Osteoblast (primary cell): ENCODE data around the gene ZBTB7C. TPM values are rescaled to one million over a fixed set of nuclear protein-coding genes. Genes with fewer than 3 reads are reported as not detected.

Experiments used
- DNase-seq: peaks from one replicate; pipeline ENCODE4 v3.0.0; 2011; ENCODE audit warnings: low spot score, mixed read lengths; ENCODE audit not compliant: insufficient read length; ENCODE audit errors: missing footprints
- H2AFZ ChIP-seq: 2 replicates; pipeline ENCODE4 v1.6.0; 2011; ENCODE audit warnings: mild to moderate bottlenecking, low read length
- H3K27ac ChIP-seq: 2 replicates; pipeline ENCODE4 v1.5.1; 2011; ENCODE audit warnings: mild to moderate bottlenecking, low read depth, low read length, moderate library complexity
- H3K27me3 ChIP-seq: 2 replicates; pipeline ENCODE4 v1.6.0; 2012; ENCODE audit warnings: mild to moderate bottlenecking, control low read depth, inconsistent platforms, low read length, moderate library complexity; ENCODE audit not compliant: insufficient read depth
- H3K36me3 ChIP-seq: 2 replicates; pipeline ENCODE4 v1.5.1; 2011; ENCODE audit warnings: mild to moderate bottlenecking, low read length, control low read depth, moderate library complexity; ENCODE audit not compliant: insufficient read depth
- H3K4me1 ChIP-seq: 2 replicates; pipeline ENCODE4 v1.5.1; 2011; ENCODE audit warnings: mild to moderate bottlenecking, low read length, control low read depth, moderate library complexity; ENCODE audit not compliant: insufficient read depth
- H3K4me2 ChIP-seq: 2 replicates; pipeline ENCODE4 v1.6.0; 2011; ENCODE audit warnings: mild to moderate bottlenecking, low read length; ENCODE audit not compliant: insufficient read depth
- H3K4me3 ChIP-seq: fragments of 200-600 bp; sonication (generic); 3 replicates; pipeline ENCODE4 v1.5.1; 2012; ENCODE audit warnings: mild to moderate bottlenecking, low read length, inconsistent platforms; ENCODE audit not compliant: insufficient read depth
- H3K79me2 ChIP-seq: 2 replicates; pipeline ENCODE4 v1.6.0; 2012; ENCODE audit warnings: mild to moderate bottlenecking, low read length, control low read depth, inconsistent platforms; ENCODE audit not compliant: insufficient read depth
- H3K9me3 ChIP-seq: 2 replicates; pipeline ENCODE4 v1.5.1; 2011; ENCODE audit warnings: low read depth, low read length, control low read depth
- H4K20me1 ChIP-seq: 2 replicates; pipeline ENCODE4 v1.6.0; 2012; ENCODE audit warnings: mild to moderate bottlenecking, low read length, control low read depth; ENCODE audit not compliant: insufficient read depth
- total RNA-seq: library from RNA; depleted of rRNA; stranded (reverse); fragments of >200 nt; gene quantifications from 2 replicates; pipeline ENCODE4 v1.2.3, GENCODE V29; 2012
- TF ChIP-seq, protein P1 (sequence below): IDR thresholded peaks from 2 replicates; pipeline ENCODE4 v1.5.1; 2011; ENCODE audit warnings: mild to moderate bottlenecking, low read depth, low read length, moderate library complexity; ENCODE audit errors: extremely low read depth

The ZBTB7C gene
- total RNA-seq, 1 donor = 0.36 TPM

DNA sequence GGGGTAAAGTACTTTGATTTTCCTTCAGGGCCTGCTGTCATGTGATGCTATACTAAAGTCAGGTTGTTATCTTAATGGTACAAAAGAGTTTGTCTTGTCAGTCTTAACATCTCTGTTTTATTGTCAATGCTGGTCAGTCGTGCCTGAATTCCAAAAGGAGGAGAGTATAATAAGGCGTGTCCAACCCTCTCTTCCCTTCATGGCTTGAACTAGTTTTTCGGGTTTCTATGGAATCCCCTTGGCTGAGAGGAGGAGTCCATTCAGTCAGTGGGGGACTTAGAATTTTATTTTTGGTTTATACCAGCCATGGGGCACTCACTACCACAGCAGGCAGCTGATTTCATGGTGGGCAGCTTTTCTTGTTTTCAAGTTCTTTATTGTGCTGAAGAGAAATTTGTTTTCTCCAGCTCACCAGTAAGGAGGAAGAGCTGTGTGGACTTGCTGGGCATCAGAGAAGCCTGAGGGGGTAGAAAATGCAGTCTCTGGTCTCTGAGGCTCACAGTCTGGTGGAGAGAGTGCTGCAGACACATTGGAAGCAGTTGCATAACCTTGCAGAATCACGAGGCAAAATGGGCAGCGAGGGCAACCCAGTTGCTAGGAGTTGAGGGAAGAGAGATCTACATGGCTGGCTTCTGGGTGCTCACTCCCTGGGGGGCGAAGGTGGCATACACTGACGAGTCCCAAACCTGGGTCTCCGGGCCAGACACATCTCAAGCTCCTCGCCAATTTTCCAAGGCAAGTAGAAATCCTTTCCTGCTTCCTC is 193.1 kb downstream of the ZBTB7C start:
- no peak for DNase-seq
- Histone ChIP-seq H2AFZ (no peak overlapping the region), H3K4me1 (no peaks in the 10 kb centered on the region), H3K79me2 (no peaks in the 10 kb centered on the region), H4K20me1 (no peaks in the 10 kb centered on the region), H3K4me2 (no peak overlapping the region), H3K27ac (no peak overlapping the region), H3K4me3 (no peak overlapping the region), H3K36me3 (no peaks in the 10 kb centered on the region), H3K9me3 (no peaks in the 10 kb centered on the region), H3K27me3 (peaks cover 4% of the 10 kb centered on the region)
- TF ChIP-seq, protein P1, sequence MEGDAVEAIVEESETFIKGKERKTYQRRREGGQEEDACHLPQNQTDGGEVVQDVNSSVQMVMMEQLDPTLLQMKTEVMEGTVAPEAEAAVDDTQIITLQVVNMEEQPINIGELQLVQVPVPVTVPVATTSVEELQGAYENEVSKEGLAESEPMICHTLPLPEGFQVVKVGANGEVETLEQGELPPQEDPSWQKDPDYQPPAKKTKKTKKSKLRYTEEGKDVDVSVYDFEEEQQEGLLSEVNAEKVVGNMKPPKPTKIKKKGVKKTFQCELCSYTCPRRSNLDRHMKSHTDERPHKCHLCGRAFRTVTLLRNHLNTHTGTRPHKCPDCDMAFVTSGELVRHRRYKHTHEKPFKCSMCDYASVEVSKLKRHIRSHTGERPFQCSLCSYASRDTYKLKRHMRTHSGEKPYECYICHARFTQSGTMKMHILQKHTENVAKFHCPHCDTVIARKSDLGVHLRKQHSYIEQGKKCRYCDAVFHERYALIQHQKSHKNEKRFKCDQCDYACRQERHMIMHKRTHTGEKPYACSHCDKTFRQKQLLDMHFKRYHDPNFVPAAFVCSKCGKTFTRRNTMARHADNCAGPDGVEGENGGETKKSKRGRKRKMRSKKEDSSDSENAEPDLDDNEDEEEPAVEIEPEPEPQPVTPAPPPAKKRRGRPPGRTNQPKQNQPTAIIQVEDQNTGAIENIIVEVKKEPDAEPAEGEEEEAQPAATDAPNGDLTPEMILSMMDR = no peak

DNA sequence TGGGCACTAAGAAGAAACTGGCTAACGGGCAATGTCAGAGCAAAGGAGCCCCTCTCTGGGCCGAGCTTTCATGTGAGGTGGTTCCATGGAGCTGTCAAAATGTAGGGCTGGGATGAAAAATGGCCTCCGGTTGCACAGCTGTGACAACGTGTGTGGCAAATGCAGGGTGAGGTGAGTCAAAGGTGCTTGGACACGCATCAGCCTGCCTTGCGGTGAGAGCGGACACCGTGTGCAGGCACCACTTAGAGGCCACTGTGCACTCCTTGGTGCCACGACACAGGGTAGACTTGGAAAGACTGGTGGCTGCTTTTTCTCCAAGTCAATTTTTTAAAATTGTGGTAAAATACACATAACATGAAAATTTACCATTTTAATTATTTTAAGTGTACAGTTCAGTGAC is 195.4 kb downstream of the ZBTB7C start:
- no peak overlapping the region for H2AFZ ChIP-seq
- DNase-seq = no peak
- no peaks in the 10 kb centered on the region for H3K79me2 ChIP-seq
- no peaks in the 10 kb centered on the region for H3K9me3 ChIP-seq
- no peak overlapping the region for H3K27ac ChIP-seq
- no peak overlapping the region for H3K4me3 ChIP-seq
- H3K4me2 ChIP-seq = no peak overlapping the region
- H3K4me1 ChIP-seq = no peaks in the 10 kb centered on the region
- H3K27me3 ChIP-seq = peaks cover 7% of the 10 kb centered on the region
- H4K20me1 ChIP-seq = no peaks in the 10 kb centered on the region
- TF ChIP-seq, protein P1 = no peak
- no peaks in the 10 kb centered on the region for H3K36me3 ChIP-seq

DNA sequence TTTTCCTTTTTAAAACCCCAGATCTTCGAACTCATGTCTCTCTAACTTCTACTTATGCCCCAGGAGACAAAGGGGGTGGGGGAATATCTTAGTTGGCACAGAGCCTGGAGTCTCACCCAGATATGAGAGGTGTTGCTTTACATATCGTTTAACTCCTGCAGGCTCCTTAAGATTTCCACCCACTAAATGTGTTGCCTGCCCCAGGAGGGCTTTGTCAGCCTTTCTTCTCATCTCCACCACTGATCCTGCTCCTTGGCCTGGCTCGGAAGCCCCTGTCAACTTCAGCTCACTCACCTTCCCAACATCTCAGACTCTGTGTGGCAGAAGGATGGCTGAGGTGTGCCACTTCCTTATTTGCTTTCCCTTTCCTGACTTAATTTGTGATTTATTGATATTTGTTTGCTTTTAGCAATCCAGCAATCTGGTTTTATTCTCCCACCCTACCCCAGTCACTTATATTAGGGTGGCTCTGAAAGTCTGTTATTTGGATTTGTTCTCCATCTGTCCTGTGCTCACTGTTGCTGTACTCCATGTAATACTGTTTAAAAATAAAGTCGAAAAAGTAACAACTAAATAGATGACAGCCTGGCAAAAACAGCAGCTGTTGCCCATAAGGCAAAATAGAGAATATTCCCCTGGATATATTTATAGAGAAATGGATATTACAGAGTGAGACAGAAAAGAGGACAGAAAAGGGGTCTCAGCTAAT is 200.6 kb downstream of the ZBTB7C start:
- H3K9me3 ChIP-seq = no peaks in the 10 kb centered on the region
- H2AFZ ChIP-seq = no peak overlapping the region
- H3K79me2 ChIP-seq = no peaks in the 10 kb centered on the region
- H4K20me1 ChIP-seq = no peaks in the 10 kb centered on the region
- no peak overlapping the region for H3K4me2 ChIP-seq
- TF ChIP-seq, protein P1 = no peak
- H3K27ac ChIP-seq = no peak overlapping the region
- H3K4me3 ChIP-seq = no peak overlapping the region
- peaks cover 7% of the 10 kb centered on the region for H3K27me3 ChIP-seq
- DNase-seq = no peak
- no peaks in the 10 kb centered on the region for H3K4me1 ChIP-seq
- H3K36me3 ChIP-seq = no peaks in the 10 kb centered on the region

DNA sequence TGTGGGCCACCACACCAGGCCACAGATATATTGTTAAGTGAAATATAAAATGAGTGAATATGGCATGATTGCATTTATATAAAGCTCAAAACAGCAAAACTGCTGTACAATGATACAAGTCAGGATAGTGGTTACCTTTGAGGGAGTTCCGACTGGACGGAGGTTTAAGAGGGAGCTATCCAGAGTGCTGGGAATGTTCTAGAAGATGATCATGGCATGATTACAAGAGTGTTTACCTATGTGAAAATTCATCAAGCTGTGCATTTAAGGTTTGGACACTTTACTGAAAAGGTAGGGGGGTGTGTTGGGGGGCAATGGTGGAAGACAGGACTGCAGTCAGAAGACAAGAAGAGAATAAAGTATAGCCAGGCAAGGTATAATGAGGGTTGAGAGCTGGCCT is 201.4 kb downstream of the ZBTB7C start:
- Histone ChIP-seq H3K79me2 (no peaks in the 10 kb centered on the region), H3K4me2 (no peak overlapping the region), H3K4me1 (no peaks in the 10 kb centered on the region)

More for the DNA sequence above, 201.4 kb downstream of the ZBTB7C start:
- Histone ChIP-seq H3K27me3 (peaks cover 7% of the 10 kb centered on the region), H3K9me3 (no peaks in the 10 kb centered on the region), H4K20me1 (no peaks in the 10 kb centered on the region), H2AFZ (no peak overlapping the region), H3K4me3 (no peak overlapping the region), H3K27ac (no peak overlapping the region), H3K36me3 (no peaks in the 10 kb centered on the region)
- no peak for DNase-seq
- TF ChIP-seq, protein P1 = no peak
